Astrocyte of the cerebellum (primary cell): ENCODE measurements around the gene PEPD.

ENCODE experiments used
- DNase-seq: peaks from one replicate; pipeline ENCODE4 v3.0.0-alpha.2; 2011; ENCODE audit warnings: low read depth
- H3K4me3 ChIP-seq: 2 replicates; pipeline ENCODE4 v1.5.1; 2011; ENCODE audit warnings: mild to moderate bottlenecking, low read depth, low read length, moderate library complexity
- in situ Hi-C: cut with HindIII; loops from 2 replicates; pipeline ENCODE4 v1.10.0; 2017; ENCODE audit warnings: low sequenced_read_pairs
- TF ChIP-seq, protein P1 (sequence below): IDR thresholded peaks from 2 replicates; pipeline ENCODE4 v1.5.1; 2012; ENCODE audit warnings: low read length, low read depth, moderate library complexity, mild to moderate bottlenecking; ENCODE audit errors: missing control alignments

PEPD gene

DNA sequence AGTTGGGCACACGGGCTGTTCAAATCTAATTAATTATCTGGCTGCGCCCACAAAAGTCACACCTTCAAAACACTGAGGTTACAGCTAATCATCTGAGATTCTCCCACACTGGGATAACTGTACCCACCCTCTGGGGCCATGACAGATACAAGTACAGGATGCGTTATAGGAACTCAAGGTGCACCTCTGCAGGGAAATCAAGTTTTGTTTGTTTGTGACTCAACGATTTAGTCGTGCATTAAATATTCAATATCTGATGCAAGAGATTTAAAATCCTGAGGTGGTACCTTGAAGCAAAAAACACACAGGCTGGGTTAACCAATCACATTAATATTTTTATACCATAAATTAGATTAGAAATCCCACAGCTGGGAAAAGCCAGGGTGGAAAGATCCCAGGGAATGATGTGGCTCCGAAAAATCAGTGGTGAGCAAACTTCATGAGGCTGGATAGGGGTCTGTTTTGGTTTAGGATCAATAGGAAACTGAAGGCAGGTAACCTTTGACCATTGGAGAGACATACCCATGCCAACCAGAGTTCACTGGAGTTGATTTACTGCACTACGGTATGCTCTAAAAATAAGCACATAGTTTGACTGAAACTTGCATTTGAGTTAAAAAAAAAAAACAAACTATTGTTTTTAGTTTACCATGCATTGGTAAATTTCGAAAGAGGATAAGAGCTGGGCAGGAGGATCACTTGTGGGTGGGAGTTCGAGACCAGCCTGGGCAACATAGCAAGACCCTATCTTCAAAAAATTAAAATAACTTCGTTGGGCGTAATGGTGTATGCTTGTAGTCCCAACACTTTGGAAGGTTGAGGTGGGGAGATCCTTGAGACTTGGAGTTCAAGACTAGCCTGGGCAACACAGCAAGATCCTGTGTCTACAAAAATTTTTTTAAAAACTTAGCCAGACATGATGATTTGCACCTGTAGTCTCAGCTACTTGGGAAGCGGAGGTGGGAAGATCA, 172.0 kb downstream of the PEPD start:
- in situ Hi-C loops, result no loop called here
- TF ChIP-seq, protein P1, sequence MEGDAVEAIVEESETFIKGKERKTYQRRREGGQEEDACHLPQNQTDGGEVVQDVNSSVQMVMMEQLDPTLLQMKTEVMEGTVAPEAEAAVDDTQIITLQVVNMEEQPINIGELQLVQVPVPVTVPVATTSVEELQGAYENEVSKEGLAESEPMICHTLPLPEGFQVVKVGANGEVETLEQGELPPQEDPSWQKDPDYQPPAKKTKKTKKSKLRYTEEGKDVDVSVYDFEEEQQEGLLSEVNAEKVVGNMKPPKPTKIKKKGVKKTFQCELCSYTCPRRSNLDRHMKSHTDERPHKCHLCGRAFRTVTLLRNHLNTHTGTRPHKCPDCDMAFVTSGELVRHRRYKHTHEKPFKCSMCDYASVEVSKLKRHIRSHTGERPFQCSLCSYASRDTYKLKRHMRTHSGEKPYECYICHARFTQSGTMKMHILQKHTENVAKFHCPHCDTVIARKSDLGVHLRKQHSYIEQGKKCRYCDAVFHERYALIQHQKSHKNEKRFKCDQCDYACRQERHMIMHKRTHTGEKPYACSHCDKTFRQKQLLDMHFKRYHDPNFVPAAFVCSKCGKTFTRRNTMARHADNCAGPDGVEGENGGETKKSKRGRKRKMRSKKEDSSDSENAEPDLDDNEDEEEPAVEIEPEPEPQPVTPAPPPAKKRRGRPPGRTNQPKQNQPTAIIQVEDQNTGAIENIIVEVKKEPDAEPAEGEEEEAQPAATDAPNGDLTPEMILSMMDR, result no peak
- no peak for DNase-seq
- no peak overlapping the region for H3K4me3 ChIP-seq

DNA sequence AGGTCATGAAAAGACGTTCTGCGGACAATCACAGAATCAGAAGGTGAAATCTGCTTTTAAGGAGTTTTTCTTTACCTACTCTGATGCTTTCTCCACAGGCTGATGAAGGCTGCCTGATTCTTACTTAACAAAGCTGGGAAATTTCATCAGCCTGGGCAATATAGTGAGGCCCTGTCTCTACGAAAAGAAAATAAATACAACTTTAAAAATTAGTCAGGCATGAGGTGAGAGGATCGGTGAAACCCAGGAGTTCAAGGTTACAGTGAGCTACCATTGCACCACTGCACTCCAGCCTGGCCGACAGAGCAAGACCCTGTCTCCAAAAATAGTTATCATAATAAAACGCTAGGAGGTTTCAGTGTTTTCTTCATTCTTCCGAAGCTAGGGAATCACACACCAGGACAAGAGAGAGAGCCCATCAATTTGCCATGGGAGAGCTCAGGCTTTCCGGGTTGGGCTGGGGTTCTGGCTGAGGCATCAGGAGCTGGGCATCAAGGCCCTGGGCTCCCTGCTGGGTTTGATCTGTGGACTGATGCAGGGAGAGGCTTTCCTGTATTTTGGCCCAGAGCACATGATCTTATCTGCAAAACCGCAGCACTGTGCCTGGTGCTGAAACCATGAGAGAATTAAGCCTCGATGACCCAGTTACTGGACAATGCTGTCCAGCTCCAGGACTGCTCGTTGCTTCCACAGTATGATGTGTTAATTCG, 173.1 kb downstream of the PEPD start:
- TF ChIP-seq, protein P1, result no peak
- DNase-seq, result no peak
- no peak overlapping the region for H3K4me3 ChIP-seq
- in situ Hi-C loops, result no loop called here

DNA sequence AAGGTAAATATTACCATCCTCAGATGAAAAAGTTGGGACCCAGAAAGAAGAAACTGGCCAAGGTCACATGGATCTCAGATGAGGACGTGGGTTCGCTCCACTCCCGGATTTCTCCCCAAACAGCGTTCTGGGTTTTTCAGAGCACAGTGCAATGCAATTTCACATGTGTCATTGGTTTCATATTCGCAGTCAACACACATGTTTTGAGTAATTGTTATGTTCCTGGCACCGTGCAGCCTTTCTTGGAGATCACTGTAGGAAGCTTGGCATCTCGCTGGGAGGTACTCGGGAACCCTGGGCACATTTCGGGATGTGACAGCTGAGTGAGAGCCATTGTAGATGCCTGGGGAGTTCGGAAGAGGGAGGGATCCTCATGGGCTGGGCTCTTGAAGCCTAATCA, 174.3 kb downstream of the PEPD start:
- TF ChIP-seq, protein P1, result no peak
- no peak for DNase-seq
- no peak overlapping the region for H3K4me3 ChIP-seq
- in situ Hi-C loops, result no loop called here

DNA sequence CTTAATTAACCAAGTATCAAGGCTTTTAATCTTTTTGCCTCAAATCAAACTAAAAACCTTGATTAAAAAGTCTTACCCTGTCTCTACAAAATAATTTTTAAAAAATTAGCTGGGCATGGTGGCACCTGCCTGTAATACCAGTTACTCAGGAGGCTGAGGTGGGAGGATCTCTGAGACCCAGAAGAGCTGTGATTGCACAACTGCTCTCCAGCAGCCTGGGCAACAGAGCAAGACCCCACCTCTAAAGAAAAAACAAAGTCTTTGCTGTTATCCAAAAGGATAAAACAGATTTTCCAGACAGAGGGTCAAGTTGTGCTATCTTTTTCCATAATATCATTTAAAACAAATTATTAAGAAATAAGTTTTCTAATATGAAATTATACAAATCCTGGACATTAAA, 174.9 kb downstream of the PEPD start:
- no peak for DNase-seq
- in situ Hi-C loops, result no loop called here
- TF ChIP-seq, protein P1, result no peak
- no peak overlapping the region for H3K4me3 ChIP-seq

DNA sequence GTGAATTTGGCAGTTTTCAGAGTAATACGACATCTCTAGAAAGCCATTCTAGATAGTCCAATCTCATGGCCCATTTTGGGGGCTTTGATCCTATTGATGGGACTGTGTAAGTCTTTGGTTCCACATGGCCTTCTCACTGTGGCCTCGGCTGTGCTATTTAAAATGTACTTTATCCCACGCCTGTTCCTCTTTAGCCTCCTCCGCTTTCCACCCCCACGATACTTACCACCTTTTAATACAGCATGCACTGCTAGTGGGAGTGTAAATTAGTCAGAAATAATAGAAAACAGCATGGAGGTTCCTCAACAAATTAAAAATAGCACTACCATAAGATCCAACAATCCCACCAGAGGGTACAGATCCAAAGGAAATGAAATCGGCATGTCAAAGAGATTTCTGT, 176.4 kb downstream of the PEPD start:
- in situ Hi-C loops, result no loop called here
- TF ChIP-seq, protein P1, result no peak
- H3K4me3 ChIP-seq, result no peak overlapping the region
- no peak for DNase-seq

DNA sequence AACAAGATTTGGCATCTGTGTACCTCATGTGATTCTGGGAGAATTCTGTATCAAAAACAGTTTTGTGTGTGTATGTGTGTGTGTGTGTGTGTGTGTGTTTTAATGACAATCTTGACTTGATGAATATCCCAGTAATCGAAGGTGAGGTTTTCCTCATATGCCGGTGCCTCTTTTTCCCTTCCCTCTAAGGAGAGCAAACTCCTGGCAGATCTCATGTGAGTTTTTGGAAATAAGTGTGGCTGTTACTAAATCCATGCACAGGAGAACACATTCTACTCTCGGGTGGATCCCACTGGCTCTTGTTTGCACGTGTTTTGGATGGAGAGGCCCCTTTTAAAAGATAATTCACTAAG, 177.0 kb downstream of the PEPD start:
- DNase-seq, result no peak
- in situ Hi-C loops, result no loop called here
- H3K4me3 ChIP-seq, result no peak overlapping the region
- TF ChIP-seq, protein P1, result no peak
